PC-9 (cell line): ENCODE measurements around the gene CC2D1A. TPM values are rescaled to one million over a fixed set of nuclear protein-coding genes. Genes with fewer than 3 reads are reported as not detected.

Experiments
- BruUV-seq: library from RNA; stranded (reverse); fragments of 400-500 nt; replicated peaks from 2 replicates; lab custom pipeline; 2021; lab: Mats Ljungman, UMichigan
- CTCF ChIA-PET: fragments of 300-600 bp; sonication (Branson Sonifier 250); formaldehyde crosslinking; loops from one replicate; lab custom pipeline; 2022; ENCODE audit warnings: antibody characterized with exemption; lab: Charles Lee
- POLR2A ChIA-PET: fragments of 300-600 bp; sonication (Branson Sonifier 250); formaldehyde crosslinking; loops from one replicate; lab custom pipeline; 2022; ENCODE audit warnings: antibody characterized with exemption; ENCODE audit not compliant: unreplicated experiment; lab: Charles Lee
- DNase-seq, 2 experiments: peaks; one replicate each; pipeline versions ENCODE4 v3.0.0 to v3.0.0-alpha.2; 2015 to 2022; ENCODE audit warnings: mixed read lengths in 1 of 2
- H2AFZ ChIP-seq: fragments of 200-600 bp; sonication (generic); 2 replicates; pipeline ENCODE4 v1.8.1; 2017; ENCODE audit warnings: antibody characterized with exemption
- H3F3A ChIP-seq: fragments of 200-600 bp; sonication (generic); 2 replicates; pipeline ENCODE4 v1.8.1; 2017; ENCODE audit warnings: antibody characterized with exemption, mild to moderate bottlenecking, low read depth; ENCODE audit not compliant: insufficient read depth
- H3K27ac ChIP-seq: fragments of 200-600 bp; sonication (generic); 2 replicates; pipeline ENCODE4 v1.6.1; 2016; ENCODE audit warnings: mixed run types
- H3K27me3 ChIP-seq: fragments of 200-600 bp; sonication (generic); 2 replicates; pipeline ENCODE4 v1.6.1; 2016; ENCODE audit warnings: low read depth, mixed run types; ENCODE audit not compliant: insufficient read depth
- H3K36me3 ChIP-seq: fragments of 200-600 bp; sonication (generic); 2 replicates; pipeline ENCODE4 v1.6.1; 2016; ENCODE audit warnings: low read depth, mixed run types
- H3K4me1 ChIP-seq: fragments of 200-600 bp; sonication (generic); replicated peaks from 2 replicates; pipeline ENCODE4 v1.6.1; 2016; ENCODE audit warnings: mixed run types; ENCODE audit not compliant: insufficient read depth
- H3K4me2 ChIP-seq: fragments of 200-600 bp; sonication (generic); 2 replicates; pipeline ENCODE4 v1.6.1; 2017; ENCODE audit warnings: mixed run types
- H3K4me3 ChIP-seq: fragments of 200-600 bp; sonication (generic); 2 replicates; pipeline ENCODE4 v1.6.1; 2016; ENCODE audit warnings: mixed run types
- H3K79me2 ChIP-seq: fragments of 200-600 bp; sonication (generic); 2 replicates; pipeline ENCODE4 v1.6.1; 2017; ENCODE audit warnings: low read depth, mixed run types
- H3K9me2 ChIP-seq: fragments of 200-600 bp; sonication (generic); 2 replicates; pipeline ENCODE4 v1.8.1; 2017; ENCODE audit warnings: mild to moderate bottlenecking; ENCODE audit not compliant: insufficient read depth
- H3K9me3 ChIP-seq: fragments of 200-600 bp; sonication (generic); 2 replicates; pipeline ENCODE4 v1.8.1; 2016; ENCODE audit warnings: low read depth; ENCODE audit not compliant: insufficient read depth
- H4K20me1 ChIP-seq: fragments of 200-600 bp; sonication (generic); 2 replicates; pipeline ENCODE4 v1.8.1; 2017; ENCODE audit not compliant: insufficient read depth
- CTCF ChIP-seq: fragments of 200-600 bp; sonication (generic); conservative IDR thresholded peaks from 2 replicates; pipeline ENCODE4 v1.6.1; 2017; ENCODE audit warnings: mixed run types, antibody characterized with exemption, mild to moderate bottlenecking, moderate library complexity
- EZH2 ChIP-seq: fragments of 200-600 bp; sonication (generic); IDR thresholded peaks from 2 replicates; pipeline ENCODE4 v1.8.0; 2017; ENCODE audit warnings: antibody characterized with exemption, low read depth
- intact Hi-C: fragments of 100-400 bp; cut with micrococcal nuclease; formaldehyde crosslinking; loops from one replicate; pipeline ENCODE4 v1.10.0; 2022; ENCODE audit not compliant: unreplicated experiment
- total RNA-seq: library from RNA; stranded (reverse); gene quantifications from 2 replicates; pipeline ENCODE4 v1.2.3, GENCODE V29; 2021

The CC2D1A gene
- total RNA-seq, 1 experiment from 2014 or later: 55.1 TPM

- BruUV-seq: no TSS peak
- Histone ChIP-seq H3K4me2 (no peak overlapping the region), H3K36me3 (peaks cover 13% of the 10 kb centered on the region; the same call in 1 of the 2 replicates), H3K4me1 (no peaks in the 10 kb centered on the region), H3K9me2 (no peaks in the 10 kb centered on the region), H3K79me2 (no peaks in the 10 kb centered on the region), H3K9me3 (no peaks in the 10 kb centered on the region), H2AFZ (no peak overlapping the region), H3F3A (peaks cover 23% of the 10 kb centered on the region), H3K27me3 (no peaks in the 10 kb centered on the region), H4K20me1 (no peaks in the 10 kb centered on the region), H3K4me3 (no peak overlapping the region), H3K27ac (no peak overlapping the region)
- ChIA-PET CTCF (no interaction called here), POLR2A (no interaction called here)
- intact Hi-C loops: no loop called here
- no peak for TF ChIP-seq CTCF
- TF ChIP-seq EZH2: no peak
- no peak for DNase-seq
These were observed 56.1 kb downstream of the CC2D1A start for GRCh38 chr19:13961826-13962698.

GRCh38 chr19:13962699-13963602, 57.0 kb downstream of the CC2D1A start:
- H2AFZ ChIP-seq: no peak overlapping the region
- intact Hi-C loops: no loop called here
- no TSS peak for BruUV-seq

More at GRCh38 chr19:13962699-13963602, 57.0 kb downstream of the CC2D1A start:
- DNase-seq: no peak
- no peak overlapping the region for H3K4me2 ChIP-seq
- H3K79me2 ChIP-seq: no peaks in the 10 kb centered on the region
- CTCF ChIA-PET: no interaction called here
- H4K20me1 ChIP-seq: no peaks in the 10 kb centered on the region
- no peaks in the 10 kb centered on the region for H3K9me3 ChIP-seq
- no peaks in the 10 kb centered on the region for H3K9me2 ChIP-seq
- H3K4me3 ChIP-seq: no peak overlapping the region
- no peaks in the 10 kb centered on the region for H3K4me1 ChIP-seq
- POLR2A ChIA-PET: no interaction called here
- peaks cover 23% of the 10 kb centered on the region for H3F3A ChIP-seq
- H3K36me3 ChIP-seq: peaks cover 12% of the 10 kb centered on the region; the same call in 1 of the 2 replicates
- no peak overlapping the region for H3K27ac ChIP-seq
- TF ChIP-seq CTCF (no peak), EZH2 (no peak)
- H3K27me3 ChIP-seq: no peaks in the 10 kb centered on the region
